ENCODE data around the gene ATP11A. TPM values are rescaled to one million over a fixed set of nuclear protein-coding genes. Genes with fewer than 3 reads are reported as not detected.

Gene ATP11A
- total RNA-seq, 1 donor from 2014 or later = 109 TPM

DNA sequence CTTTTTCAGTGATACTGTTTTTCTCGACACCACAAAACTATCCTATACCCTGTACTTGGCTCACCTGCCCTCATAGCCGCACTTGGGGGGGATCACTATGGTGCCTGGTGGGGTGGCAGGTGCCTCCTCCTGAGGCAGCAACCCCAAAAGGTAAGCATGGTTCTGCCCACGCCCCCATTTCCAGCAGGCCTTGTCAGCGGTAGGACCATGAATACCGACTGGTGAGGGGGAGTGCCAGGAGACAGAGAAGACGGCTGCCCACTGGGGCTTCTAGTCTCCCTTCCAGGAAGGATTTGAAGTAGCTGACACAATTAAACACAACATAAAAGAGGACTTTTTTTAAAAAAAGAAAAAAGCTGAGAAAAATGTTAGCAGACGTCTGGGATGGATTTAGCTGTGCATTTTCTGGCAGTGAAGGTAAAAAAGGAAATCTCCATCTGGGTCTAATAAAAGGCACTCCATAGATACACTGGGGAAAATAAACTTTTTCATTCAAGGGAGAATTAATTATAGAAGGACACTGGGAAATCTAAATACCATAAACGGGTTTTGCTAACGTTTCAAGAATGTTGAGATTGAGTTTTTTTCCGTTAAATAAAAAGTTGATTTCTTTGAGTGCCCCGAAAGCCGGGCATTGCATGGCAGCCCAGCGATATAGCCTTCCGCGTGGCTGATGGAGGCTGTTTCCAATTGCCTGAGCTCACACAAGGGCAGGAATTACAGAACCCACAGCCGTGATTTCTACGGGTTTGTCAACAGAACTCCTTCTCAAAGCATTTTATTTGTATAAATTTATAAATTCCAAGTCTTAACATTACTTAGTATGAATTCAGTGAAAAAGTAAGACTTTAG is 45.1 kb downstream of the ATP11A start:
- Mint-ChIP-seq H3K9me3 (ENCODE audit: low read depth) (no peaks in the 10 kb centered on the region), H3K4me1 (ENCODE audit: low read depth) (peaks cover 29% of the 10 kb centered on the region), H3K27me3 (no peaks in the 10 kb centered on the region), H3K36me3 (ENCODE audit: insufficient read depth) (peaks cover 3% of the 10 kb centered on the region), H3K27ac (peak overlapping the region; percentile 49), H3K4me3 (ENCODE audit: low read depth) (no peak overlapping the region)
- TF ChIP-seq, protein P1, sequence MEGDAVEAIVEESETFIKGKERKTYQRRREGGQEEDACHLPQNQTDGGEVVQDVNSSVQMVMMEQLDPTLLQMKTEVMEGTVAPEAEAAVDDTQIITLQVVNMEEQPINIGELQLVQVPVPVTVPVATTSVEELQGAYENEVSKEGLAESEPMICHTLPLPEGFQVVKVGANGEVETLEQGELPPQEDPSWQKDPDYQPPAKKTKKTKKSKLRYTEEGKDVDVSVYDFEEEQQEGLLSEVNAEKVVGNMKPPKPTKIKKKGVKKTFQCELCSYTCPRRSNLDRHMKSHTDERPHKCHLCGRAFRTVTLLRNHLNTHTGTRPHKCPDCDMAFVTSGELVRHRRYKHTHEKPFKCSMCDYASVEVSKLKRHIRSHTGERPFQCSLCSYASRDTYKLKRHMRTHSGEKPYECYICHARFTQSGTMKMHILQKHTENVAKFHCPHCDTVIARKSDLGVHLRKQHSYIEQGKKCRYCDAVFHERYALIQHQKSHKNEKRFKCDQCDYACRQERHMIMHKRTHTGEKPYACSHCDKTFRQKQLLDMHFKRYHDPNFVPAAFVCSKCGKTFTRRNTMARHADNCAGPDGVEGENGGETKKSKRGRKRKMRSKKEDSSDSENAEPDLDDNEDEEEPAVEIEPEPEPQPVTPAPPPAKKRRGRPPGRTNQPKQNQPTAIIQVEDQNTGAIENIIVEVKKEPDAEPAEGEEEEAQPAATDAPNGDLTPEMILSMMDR (IDR thresholded peaks at IDR 0.05; ENCODE audit: unreplicated experiment) = no peak
- no peak for DNase-seq (ENCODE audit: low spot score, unreplicated experiment)

DNA sequence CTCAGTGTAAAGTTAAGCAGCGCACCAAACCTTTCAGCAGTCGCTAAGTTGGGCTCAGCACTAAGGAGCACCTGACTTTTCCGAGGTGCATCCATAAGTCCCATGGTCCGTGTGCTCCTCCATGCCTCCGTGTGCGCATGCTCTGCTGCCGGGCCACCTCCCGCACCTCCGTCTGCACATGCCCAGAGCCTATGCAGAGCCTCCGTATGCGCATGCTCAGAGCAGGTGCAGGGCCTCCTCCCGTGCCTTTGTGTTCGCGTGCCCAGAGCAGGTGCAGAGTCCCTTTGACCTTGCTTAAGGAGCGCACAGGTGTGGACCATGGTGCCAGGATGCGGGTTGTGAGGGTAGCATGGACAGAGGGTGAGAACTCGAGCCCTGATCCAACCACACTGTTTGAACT is 46.0 kb downstream of the ATP11A start:
- Mint-ChIP-seq H3K36me3 (ENCODE audit: insufficient read depth) (no peaks in the 10 kb centered on the region), H3K27me3 (no peaks in the 10 kb centered on the region), H3K27ac (no peak overlapping the region), H3K4me1 (ENCODE audit: low read depth) (peaks cover 27% of the 10 kb centered on the region), H3K9me3 (ENCODE audit: low read depth) (no peaks in the 10 kb centered on the region), H3K4me3 (ENCODE audit: low read depth) (no peak overlapping the region)
- no peak for DNase-seq (ENCODE audit: low spot score, unreplicated experiment)
- TF ChIP-seq, protein P1 (IDR thresholded peaks at IDR 0.05; ENCODE audit: unreplicated experiment) = no peak

DNA sequence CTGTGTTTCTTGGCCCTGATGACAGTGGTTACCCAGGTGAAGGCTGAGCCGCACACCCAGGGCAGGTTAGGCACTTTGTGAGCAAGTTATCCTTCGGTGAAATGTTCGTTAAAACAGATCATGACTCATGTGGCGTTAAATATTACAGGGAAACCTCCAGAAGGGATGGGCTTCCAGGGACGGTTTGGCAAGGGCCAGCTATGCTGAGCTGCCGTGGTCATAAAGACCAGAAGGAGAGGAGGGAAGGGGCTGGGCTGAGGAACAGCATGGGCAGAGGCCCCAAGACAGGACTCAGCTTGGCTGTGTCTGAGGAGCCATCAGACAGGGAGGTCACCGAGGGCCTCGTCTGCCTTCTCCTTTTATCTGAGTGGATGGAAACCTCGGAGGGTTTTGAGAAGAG is 47.5 kb downstream of the ATP11A start:
- DNase-seq (ENCODE audit: low spot score, unreplicated experiment) = no peak
- Mint-ChIP-seq H3K27me3 (no peaks in the 10 kb centered on the region), H3K4me1 (ENCODE audit: low read depth) (peaks cover 19% of the 10 kb centered on the region), H3K27ac (peak overlapping the region; percentile 78), H3K9me3 (ENCODE audit: low read depth) (no peaks in the 10 kb centered on the region), H3K4me3 (ENCODE audit: low read depth) (no peak overlapping the region), H3K36me3 (ENCODE audit: insufficient read depth) (no peaks in the 10 kb centered on the region)
- TF ChIP-seq, protein P1 (IDR thresholded peaks at IDR 0.05; ENCODE audit: unreplicated experiment) = no peak

DNA sequence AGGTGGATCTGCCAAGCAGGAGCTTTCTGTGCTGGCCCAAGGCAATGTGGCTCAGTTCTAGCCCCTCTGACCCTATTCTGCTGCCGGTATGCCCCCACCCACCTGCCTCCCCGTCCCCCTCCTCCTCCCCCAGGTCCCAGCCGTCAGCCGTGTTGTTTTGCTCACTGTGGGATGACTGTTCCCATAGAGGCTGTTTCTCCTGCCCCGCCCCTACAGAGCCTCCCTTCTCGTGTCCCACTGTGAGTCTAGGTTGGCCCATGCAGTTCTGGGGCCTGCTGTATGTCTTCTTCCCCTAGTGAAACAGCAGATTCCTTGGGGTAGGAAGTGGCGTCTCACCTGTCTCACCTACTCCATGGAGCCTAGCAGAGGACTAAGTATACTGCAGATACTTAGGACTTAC is 48.8 kb downstream of the ATP11A start:
- DNase-seq (ENCODE audit: low spot score, unreplicated experiment) = no peak
- no peak overlapping the region for H3K27ac Mint-ChIP-seq

DNA sequence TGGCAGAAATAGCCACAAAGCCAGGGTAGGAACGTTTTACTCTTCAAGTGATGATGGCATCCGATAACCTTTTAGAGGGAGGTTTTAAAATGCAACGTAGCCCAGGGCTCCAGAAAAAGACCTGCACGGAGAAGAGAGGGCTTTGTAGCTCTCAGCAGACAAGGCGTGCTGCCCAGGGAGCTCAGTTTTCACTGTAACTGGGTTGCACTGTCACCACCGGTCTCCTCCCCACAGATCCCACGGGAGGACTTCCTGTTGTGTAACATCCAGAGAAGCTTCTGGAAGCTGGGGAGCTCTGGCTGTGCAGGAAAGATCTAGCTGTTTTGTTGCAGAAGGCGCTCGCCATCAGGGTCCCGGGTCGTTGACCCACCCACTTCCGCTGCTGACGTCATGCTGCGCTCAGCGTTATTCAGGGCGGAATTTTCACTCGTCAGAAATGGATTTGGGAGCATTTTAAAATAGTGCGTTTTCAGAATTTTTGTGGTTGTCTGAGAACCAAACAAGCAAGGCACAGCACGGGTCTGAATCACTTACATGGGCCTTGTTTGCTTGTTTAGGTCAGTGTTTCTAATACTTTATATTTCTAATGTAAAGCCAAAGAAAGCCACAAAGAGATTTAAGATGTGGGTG is 50.8 kb downstream of the ATP11A start:
- H3K36me3 Mint-ChIP-seq (ENCODE audit: insufficient read depth) = no peaks in the 10 kb centered on the region
- no peak overlapping the region for H3K27ac Mint-ChIP-seq
- DNase-seq (ENCODE audit: low spot score, unreplicated experiment) = no peak
- peaks cover 11% of the 10 kb centered on the region for H3K4me1 Mint-ChIP-seq (ENCODE audit: low read depth)
- no peaks in the 10 kb centered on the region for H3K9me3 Mint-ChIP-seq (ENCODE audit: low read depth)
- TF ChIP-seq, protein P1 (IDR thresholded peaks at IDR 0.05; ENCODE audit: unreplicated experiment) = no peak
- no peak overlapping the region for H3K4me3 Mint-ChIP-seq (ENCODE audit: low read depth)
- H3K27me3 Mint-ChIP-seq = no peaks in the 10 kb centered on the region

More for the DNA sequence above, 48.8 kb downstream of the ATP11A start:
- TF ChIP-seq, protein P1 (IDR thresholded peaks at IDR 0.05; ENCODE audit: unreplicated experiment) = no peak
- Mint-ChIP-seq H3K9me3 (ENCODE audit: low read depth) (no peaks in the 10 kb centered on the region), H3K4me3 (ENCODE audit: low read depth) (no peak overlapping the region), H3K27me3 (no peaks in the 10 kb centered on the region), H3K36me3 (ENCODE audit: insufficient read depth) (no peaks in the 10 kb centered on the region), H3K4me1 (ENCODE audit: low read depth) (peaks cover 19% of the 10 kb centered on the region)
